Osteoblast (primary cell): Measurements from ENCODE around the gene SLC25A18. TPM values are rescaled to one million over a fixed set of nuclear protein-coding genes. Genes with fewer than 3 reads are reported as not detected.

ENCODE experiments used
- total RNA-seq: library from RNA; depleted of rRNA; stranded (reverse); fragments of >200 nt; gene quantifications from 2 replicates; pipeline ENCODE4 v1.2.3, GENCODE V29; 2012

The SLC25A18 gene
- total RNA-seq, 1 donor: not detected

Other genes starting within 250 kb of the SLC25A18 start
- gene CECR2, start 194.0 kb upstream of the SLC25A18 start, total RNA-seq: not detected in 2 replicates
- 120 and 147 TPM in 2 replicates for gene ATP6V1E1, start 65.3 kb downstream of the SLC25A18 start, total RNA-seq
- 82.2 and 86.5 TPM in 2 replicates for gene BCL2L13, start 75.3 kb downstream of the SLC25A18 start, total RNA-seq
- gene BID, start 211.0 kb downstream of the SLC25A18 start, total RNA-seq: 16.3 and 21.2 TPM in 2 replicates